GM10266 (cell line): Measurements from ENCODE around the gene COG4.
"Not testable (repeated sequence)": the region's sequence is repeated elsewhere in the genome, so short reads cannot be mapped to it uniquely, and the experiment has no call there.

Experiments
- DNase-seq: peaks from one replicate; pipeline ENCODE4 v3.0.0; 2012; ENCODE audit errors: extremely low spot score
- CTCF ChIP-seq: IDR thresholded peaks from 2 replicates; pipeline ENCODE4 v1.5.1; 2012; ENCODE audit warnings: mild to moderate bottlenecking, low read depth; ENCODE audit not compliant: control insufficient read depth, insufficient read depth; ENCODE audit errors: missing control alignments

Gene COG4

GRCh38 chr16:70454222-70455034 is 68.9 kb downstream of the COG4 start, which contains the start of gene FCSK:
TSS of gene FCSK (plus strand) at chr16:70454595. CDS start at chr16:70463191, 8,596 bp downstream.
- DNase-seq = peak; percentile 87
- TF ChIP-seq CTCF = peak; percentile 42

- no peak for DNase-seq
- TF ChIP-seq CTCF = no peak
Observed at GRCh38 chr16:70453892-70454221, 69.5 kb downstream of the COG4 start.

- DNase-seq = no peak
- no peak for TF ChIP-seq CTCF
Observed at GRCh38 chr16:70453117-70453891, 70.0 kb downstream of the COG4 start.

- not testable (repeated sequence) for DNase-seq
Observed at GRCh38 chr16:70451004-70451340, 72.4 kb downstream of the COG4 start.

GRCh38 chr16:70450142-70451003 is 73.0 kb downstream of the COG4 start:
- DNase-seq = not testable (repeated sequence)

- no peak for TF ChIP-seq CTCF
- DNase-seq = no peak
Observed at GRCh38 chr16:70448075-70448474, 75.3 kb downstream of the COG4 start.

- DNase-seq = no peak
- TF ChIP-seq CTCF = no peak
Observed at GRCh38 chr16:70444249-70445063, 78.9 kb downstream of the COG4 start.
